Left lobe of liver (tissue), 2 donors: Measurements from ENCODE around the gene GRAMD1A. TPM values are rescaled to one million over a fixed set of nuclear protein-coding genes. Genes with fewer than 3 reads are reported as not detected.
A peak's percentile ranks its signal among the peaks of the same experiment; 100 is the strongest.
"Not testable (repeated sequence)": the region's sequence is repeated elsewhere in the genome, so short reads cannot be mapped to it uniquely, and the experiment has no call there.

ENCODE experiments used
- ATAC-seq: fragments of 200-7000 bp; cut with Tn5 transposase; one replicate; pipeline ENCODE4 v1.9.1; 2020; ENCODE audit warnings: mild to moderate bottlenecking, moderate library complexity
- DNase-seq: peaks from one replicate; pipeline ENCODE4 v3.0.0-alpha.2; 2020; ENCODE audit warnings: low spot score
- total RNA-seq: library from RNA; stranded (reverse); gene quantifications from one replicate; pipeline ENCODE4 v1.2.1, GENCODE V29; 2021
- donor health status: DM: no; HTN: no; CAD: no; lungs with moderate emphysema.
- donor health status: DM: no; HTN: yes; CAD: no.

Gene GRAMD1A
- total RNA-seq, 1 donor from 2014 or later: 17.8 TPM

DNA sequence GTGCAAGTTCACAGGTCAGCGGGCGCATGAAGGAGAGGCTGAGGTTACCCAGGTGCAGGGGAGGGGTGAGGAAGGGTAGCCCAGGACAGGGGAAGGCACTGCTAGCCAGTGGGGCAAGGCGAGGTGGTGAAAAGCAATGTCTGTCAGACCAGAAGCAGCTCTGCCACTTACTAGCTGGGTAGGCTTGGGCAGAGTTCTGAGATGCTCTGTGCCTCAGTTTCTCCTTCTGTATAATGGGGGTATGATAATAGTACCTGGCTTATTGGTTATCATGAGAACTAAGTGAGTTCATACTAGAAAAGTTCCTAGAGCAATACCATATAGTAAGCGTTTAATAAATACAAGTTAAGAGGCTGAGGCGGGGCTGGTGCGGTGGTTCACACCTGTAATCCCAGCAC lies 15.8 kb downstream of the GRAMD1A start:
- DNase-seq (no peak), ATAC-seq (no peak)

DNA sequence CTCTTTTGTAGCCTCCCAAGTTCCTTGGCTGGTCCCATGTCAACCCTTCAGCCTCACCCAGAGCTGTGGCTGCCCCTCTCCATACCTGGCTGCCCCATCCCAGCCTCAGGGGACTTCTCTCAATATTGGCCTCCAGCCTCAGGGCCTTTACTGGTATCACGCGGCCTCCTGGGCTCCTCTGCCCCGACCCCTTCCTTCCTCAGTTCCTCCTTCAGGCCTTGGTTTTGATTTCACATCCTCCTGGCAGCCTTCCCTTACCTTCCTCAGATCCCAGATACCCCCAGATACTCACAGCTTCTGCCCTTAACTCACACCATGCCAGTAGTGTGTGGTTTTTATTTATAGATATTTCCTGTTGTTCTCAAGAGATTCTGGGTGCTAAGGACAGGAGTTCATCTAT lies 17.4 kb downstream of the GRAMD1A start:
- DNase-seq (no peak), ATAC-seq (no peak)

- no peak for DNase-seq
- no peak for ATAC-seq
Measured at GRCh38 chr19:35018379-35018778, 18.3 kb downstream of the GRAMD1A start.

- DNase-seq: no peak
- no peak for ATAC-seq
Measured at GRCh38 chr19:35019144-35019543, 19.0 kb downstream of the GRAMD1A start.

DNA sequence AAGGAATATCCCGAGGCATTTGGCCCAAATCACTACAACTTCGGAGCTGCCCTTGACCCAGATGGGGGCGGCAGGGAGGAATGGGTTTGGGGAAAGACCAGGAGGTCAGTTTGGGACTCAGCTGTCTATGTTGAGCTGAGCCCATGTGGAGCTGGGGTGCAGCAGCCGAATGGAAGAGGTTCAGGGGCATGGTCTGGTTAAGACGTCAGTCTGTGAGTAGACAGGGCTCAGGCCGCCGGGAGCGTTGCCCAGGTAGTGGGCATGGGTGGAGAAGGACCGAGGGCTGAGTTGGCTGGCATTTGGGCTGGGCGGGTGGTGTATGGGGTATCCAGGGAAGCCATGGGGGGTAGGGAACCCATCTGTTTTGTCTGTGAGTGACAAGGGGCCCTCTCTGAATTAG lies 20.9 kb downstream of the GRAMD1A start:
- ATAC-seq (no peak), DNase-seq (no peak)

DNA sequence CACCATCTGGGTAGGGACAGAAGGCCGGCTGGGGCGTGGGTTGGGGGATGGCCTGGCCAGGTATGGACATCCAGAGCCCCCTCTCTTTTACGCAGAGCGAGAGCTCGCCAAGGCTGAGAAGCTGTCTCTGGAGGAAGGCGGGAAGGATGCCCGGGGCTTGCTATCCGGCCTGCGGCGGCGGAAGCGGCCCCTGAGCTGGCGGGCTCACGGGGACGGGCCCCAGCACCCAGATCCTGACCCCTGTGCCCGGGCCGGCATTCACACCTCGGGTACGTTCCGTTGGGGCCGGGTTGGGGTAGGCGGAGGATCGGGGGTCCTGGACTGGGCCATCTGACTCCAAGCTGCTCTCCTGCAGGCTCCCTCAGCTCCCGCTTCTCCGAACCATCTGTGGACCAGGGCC lies 21.5 kb downstream of the GRAMD1A start:
- no peak for DNase-seq
- no peak for ATAC-seq

- no peak for DNase-seq
- no peak for ATAC-seq
Measured at GRCh38 chr19:35022460-35022859, 22.3 kb downstream of the GRAMD1A start.

- DNase-seq (no peak), ATAC-seq (peak; percentile 26)
Measured at GRCh38 chr19:35023428-35023827, 23.3 kb downstream of the GRAMD1A start.

DNA sequence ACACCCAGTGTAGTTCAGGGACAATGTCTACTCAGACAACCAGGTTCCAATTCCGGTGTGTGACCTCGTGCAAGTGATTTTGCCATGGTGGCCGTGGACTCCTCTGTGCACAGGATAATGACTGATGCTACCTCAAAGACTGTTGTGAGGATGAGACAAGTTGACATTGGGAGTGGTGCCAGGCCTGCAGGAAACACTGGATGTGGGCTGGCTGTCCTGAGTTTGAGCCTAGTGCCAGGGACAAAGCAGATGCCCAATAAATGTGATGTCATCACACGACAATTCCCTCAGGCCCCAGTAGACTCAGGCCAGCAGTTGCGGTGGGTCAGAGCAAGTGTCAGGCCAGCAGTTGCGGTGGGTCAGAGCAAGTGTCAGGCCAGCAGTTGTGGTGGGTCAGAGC lies 24.0 kb downstream of the GRAMD1A start:
- ATAC-seq: no peak
- DNase-seq: no peak

- ATAC-seq (no peak), DNase-seq (no peak)
Measured at GRCh38 chr19:35025969-35026368, 25.8 kb downstream of the GRAMD1A start.

DNA sequence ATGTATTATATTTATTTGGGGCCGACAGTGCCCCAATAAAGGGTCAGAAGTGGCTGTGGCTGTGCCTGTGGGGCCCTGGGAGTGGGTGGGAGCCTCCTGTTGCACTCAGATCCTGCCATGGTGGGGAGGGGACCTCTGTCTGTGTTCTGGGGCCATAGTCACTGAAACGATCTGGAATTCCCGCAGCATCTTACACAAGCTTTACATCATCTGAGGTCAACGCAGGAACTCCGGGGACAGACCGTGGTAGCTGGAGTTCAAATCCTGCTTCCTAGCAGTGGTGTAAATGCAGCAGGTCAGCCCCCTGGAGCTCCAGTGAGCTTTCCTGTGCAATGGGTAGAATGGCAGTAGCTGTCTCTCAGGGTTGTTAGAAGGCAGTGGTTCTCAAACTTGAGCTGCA lies 26.3 kb downstream of the GRAMD1A start:
- no peak for ATAC-seq
- no peak for DNase-seq

DNA sequence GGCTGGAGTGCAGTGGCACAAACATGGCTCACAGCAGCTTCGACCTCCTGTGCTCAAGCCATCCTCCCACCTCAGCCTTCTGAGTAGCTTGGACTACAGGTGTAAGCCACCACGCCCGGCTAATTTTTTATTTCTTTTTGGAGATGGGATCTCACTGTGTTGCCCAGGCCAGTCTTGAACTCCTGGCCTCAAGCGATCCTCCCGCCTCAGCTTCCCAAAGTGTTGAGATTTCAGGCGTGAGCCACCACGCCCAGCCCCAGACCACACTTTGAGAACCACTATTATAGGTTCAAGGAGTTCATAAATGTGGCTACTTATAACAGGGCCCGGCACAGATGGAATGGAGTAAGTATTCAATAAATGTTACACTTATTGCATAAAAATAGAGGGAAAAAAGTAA lies 26.9 kb downstream of the GRAMD1A start:
- ATAC-seq (no peak), DNase-seq (no peak)

DNA sequence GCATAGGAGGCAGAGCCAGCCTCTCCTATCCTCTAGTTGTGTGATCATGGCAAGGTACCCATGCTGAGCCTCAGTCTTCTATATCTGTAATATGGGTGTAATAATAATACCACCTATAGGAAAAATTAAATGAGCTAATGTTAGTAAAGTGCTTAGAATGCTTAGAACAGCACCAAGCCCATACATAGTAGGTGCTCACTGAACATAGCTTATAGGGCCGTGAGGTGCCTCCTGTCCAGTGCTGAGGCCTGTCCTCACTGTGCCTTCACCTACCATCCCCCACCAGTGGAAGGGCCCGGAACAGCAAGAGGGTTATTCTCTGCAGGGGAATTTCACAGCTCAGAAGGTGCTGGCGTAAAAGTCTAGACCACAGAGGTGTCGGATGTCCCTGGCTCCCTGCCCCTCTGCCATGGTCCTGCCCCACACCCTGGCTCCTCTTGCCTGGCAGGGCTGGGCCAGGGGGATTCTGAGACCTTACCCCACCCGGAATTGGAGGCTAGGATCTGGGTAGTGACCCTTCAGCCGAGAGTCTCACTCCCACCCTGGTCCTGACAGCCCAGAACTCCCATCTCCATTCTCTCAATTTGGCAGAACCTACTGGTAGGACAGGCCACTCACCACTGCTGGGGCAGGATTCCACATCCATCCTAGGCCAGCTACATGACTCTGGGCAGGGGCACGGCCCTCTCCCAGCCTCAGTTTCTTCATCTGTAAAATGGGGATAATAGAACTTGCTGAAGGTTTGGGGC lies 27.9 kb downstream of the GRAMD1A start:
- DNase-seq: no peak
- ATAC-seq: no peak

DNA sequence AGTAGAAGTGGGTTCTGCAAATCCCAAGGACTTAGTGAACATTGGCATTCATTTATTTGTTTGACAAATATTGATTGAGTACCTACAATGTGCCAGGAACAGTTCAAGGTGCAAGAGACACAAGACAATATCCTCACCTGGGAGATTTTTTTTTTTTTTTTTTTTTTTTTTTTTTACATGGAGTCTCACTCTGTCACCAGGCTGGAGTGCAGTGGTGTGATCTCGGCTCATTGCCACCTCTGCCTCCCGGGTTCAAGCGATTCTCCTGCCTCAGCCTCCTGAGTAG lies 28.4 kb downstream of the GRAMD1A start:
- not testable (repeated sequence) for ATAC-seq, DNase-seq

DNA sequence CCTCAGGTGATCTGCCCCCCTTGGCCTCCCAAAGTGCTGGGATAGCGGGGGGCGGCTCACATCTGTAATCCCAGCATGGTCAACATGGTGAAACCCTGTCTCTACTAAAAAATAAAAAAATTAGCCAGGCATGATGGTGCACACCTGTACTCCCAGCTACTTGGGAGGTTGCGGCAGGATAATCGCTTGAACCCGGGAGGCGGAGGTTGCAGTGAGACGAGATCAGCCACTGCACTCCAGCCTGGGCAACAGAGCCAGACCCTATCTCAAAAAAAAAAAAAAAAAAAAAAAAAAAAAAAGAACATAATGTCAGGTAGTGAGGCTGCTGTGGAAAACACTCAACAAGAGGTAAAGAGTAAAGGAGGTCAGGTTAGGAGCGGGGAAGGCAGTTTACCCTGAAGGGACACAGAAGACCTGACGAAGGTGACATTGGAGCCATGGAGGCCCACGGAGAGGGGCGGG lies 29.2 kb downstream of the GRAMD1A start:
- ATAC-seq, DNase-seq: not testable (repeated sequence)

GRCh38 chr19:35029737-35030256 lies 29.7 kb downstream of the GRAMD1A start:
- ATAC-seq (no peak), DNase-seq (no peak)

DNA sequence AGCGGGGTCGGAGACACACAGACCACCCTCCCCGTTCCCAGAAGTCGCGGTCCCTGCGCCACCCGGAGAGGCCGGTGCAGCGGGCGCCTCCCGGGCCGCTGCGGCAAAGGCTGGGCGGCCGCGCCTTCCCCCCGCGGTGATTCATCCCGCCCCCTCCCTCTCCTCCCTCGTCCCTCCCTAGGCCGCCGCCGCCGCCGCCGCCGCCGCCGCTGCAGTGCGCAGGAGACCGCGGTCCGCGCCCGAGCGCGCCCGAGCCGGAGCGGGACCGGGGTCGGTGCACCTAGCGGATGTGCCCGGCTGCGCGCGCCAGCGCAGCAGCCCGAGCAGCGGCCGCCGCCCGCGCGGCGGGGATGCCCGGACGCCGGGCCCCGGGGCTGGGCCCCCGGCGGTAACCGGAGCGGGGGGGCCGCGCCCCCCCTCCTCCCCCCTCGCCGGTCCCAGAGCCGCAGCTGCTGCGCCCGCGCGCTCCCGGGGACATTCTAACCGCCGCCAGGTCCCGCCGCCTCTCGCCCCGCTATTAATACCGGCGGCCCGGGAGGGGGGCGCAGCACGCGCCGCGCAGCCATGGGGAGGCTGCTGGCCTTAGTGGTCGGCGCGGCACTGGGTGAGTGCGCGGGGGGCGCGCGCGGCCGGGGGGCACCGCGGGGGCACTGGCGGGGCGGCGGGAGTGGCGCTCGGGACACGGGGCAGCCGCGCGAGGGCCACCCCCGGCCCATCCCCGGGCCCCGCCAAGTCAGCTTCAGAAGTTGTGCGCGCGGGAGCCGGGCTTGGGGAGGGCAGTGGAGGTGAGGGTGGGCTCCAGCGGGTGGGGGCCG lies 30.3 kb downstream of the GRAMD1A start, which contains the start of gene SCN1B:
TSS of gene SCN1B (plus strand) at position 214 of the 815 bp plus-strand sequence. CDS start at position 565, 351 bp downstream.
- peak; percentile 70 for ATAC-seq
- no peak for DNase-seq

DNA sequence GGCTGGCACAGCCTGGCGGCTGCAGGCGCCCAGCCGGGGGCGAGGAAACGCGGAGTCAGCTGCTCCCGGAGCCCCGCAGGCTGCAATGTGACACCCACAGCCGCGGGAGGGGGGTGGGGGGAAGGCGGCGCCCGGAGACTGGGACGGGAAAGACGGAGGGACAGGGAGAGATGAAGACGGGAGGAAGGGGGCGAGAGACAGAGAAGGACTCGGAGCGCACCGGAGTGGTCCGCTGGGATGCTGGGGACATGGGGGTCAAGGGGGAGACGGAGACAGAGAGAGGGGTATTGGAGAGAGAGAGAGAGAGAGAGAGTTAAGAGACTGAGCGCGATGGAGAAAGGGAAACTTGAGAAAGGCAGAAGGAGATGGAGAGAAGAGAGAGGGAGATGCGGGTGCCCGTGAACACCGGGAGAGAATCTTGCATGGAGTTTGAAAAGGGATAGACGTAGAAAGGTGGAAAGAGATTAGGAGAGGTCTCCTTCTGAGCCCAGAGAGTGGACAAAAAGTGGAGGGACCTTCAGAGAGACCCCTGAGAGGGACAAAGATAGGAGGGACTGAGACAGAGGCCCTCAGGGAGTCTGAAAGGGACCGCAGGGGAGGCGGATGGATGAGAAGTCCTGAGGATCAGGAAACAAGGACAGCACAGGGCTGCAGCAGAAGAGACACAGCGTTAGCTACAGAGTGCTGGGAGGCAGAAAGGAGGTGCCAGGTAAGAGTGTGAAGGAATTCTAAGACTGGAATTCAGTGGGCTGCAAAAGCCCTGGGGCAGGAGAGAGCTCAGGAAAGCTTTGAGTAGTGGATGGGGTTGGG lies 31.2 kb downstream of the GRAMD1A start:
- ATAC-seq (peak; percentile 9), DNase-seq (no peak)

DNA sequence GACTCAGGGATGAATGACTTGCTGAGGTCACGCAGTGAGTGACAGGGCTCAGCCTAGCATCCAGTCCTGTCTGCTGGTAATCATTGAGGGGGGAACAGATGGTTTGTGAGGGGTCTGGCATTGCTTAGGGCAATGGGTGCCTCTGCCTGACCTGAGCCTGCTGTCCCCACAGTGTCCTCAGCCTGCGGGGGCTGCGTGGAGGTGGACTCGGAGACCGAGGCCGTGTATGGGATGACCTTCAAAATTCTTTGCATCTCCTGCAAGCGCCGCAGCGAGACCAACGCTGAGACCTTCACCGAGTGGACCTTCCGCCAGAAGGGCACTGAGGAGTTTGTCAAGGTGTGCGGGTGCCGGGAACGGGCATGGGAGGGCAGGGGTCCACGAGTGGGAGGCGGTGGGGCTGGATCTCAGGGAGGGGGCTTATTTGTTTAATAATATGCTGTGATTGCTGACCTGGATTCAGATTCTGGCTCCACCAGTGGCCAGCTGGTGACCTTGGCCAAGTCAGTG lies 32.3 kb downstream of the GRAMD1A start:
- no peak for ATAC-seq
- no peak for DNase-seq

DNA sequence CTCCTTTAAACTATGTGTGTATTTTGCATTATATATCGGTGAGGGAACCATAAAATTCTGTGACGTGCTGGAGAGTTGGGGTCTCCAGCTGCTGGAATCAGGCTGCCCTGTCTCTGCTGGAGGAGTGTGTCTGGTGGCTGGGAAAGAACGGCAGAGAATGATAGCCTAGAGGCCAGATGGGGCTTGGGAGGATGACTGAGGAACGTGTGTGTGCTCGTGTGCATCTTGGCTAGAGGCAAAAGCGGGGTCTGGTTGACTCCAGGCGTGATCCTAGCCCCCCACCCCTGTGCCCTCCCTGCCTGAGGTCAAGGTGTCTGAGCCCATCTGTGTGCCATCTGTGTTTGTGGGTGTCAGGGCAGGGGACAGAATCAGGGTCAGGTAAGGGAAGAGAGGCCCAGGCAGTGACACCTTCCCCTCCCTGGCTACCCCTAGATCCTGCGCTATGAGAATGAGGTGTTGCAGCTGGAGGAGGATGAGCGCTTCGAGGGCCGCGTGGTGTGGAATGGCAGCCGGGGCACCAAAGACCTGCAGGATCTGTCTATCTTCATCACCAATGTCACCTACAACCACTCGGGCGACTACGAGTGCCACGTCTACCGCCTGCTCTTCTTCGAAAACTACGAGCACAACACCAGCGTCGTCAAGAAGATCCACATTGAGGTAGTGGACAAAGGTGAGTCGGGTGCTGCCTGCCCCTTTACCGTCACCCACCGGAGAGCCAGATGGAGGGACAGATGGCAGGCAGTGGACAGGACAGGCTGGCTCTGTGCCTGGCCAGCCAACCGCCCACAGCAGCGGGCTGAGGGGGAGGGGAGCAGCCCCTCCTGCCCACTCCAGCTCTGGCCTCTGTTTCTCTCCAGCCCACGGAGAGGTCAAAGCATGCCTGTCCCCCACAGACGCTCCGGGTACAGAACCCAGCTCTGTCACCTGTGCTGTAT lies 33.2 kb downstream of the GRAMD1A start:
- DNase-seq (no peak), ATAC-seq (no peak)
